ENCODE results near the gene CATSPER2. TPM values are rescaled to one million over a fixed set of nuclear protein-coding genes. Genes with fewer than 3 reads are reported as not detected.
"Not testable (repeated sequence)": the region's sequence is repeated elsewhere in the genome, so short reads cannot be mapped to it uniquely, and the experiment has no call there.

The CATSPER2 gene
- total RNA-seq, 4 donors from 2014 or later, result 4.9 to 58.1 (median 11.6) TPM

DNA sequence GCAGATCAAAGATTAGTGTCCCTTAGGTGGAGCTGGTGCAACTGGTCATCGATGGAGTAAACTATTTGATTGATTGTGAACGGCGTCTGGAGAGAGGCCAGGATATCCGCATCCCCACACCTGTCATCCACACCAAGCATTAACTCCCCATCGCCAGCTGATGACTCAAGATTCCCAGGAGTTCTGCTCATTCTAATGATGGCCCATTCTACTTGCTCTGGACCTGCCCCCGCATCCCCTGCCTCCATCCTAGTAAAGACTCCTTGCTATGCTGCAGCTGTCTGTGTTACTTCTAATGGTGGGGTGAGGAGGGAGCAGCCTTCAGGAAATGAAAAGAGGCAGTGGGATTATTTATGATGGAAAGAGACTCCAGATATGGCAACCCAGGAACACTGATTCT is 49.5 kb downstream of the CATSPER2 start:
- H3K27ac ChIP-seq; H3K36me3 ChIP-seq; H3K27me3 ChIP-seq; H3K4me3 ChIP-seq; H3K9me3 ChIP-seq; in situ Hi-C loops (cut with MboI; ENCODE audit: low pct_ligation_motif_present in 1 of 4, low pct_unique_long_range_greater_than_20kb in 1 of 4, low sequenced_read_pairs in 3 of 4); DNase-seq; intact Hi-C loops (cut with DNase I; ENCODE audit: low total_unique reads); H3K4me1 ChIP-seq: not testable (repeated sequence)
- 80 to 85% methylated on average over 1 to 6 of the region's 6 CpGs for WGBS, 2 donors (ENCODE audit: low coverage in 1 of 2)

DNA sequence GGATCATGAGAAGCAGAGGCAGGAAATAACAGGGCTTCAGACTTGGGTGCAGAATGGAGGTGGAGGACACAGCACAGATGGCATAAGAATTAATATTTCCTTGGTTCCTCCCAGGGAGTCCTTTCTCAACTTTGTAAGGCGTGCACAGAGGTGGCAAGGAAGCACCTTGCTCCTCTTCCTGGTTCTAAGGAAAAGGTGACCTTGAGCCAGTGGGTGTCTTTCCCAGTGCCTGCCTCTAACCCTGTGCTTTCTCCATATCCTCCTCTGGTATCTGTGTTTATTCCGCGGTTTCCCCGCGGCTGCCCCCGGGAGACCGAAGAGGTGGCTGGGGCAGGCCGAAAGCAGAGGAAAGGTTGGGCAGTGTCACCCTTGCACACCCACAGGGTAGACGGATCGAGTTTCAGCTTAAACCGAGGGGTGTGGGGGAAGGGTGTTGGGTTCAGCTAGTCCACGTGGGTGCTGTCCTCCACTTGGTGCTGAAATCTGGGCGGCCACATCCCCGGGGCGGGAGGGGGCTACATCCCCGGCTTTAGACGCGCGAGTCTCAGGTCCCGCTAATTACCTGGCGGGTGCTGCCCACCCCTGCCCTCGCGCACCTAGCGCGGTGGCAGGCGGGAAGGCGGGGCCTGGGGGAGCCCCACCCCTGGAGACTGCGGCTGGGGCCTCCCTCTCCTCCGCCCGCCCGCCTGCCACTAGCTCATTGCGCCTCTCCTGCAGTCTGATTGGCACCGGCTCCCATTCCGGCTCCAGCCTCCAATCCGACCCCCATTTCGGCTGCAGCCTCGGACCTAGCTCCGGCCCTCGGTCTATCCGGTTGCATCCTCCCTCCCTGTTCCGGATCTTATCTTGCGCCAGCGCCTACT is 55.1 kb downstream of the CATSPER2 start, which contains the start of gene CKMT1B:
TSS of gene CKMT1B (plus strand) at position 700 of the 863 bp plus-strand sequence. CDS start 192 bp downstream, outside the sequence.
- H3K9me3 ChIP-seq; H3K4me1 ChIP-seq; intact Hi-C loops (cut with DNase I; ENCODE audit: low total_unique reads); H3K4me3 ChIP-seq; H3K27ac ChIP-seq; H3K36me3 ChIP-seq; H3K27me3 ChIP-seq; DNase-seq; in situ Hi-C loops (cut with MboI; ENCODE audit: low pct_ligation_motif_present in 1 of 4, low pct_unique_long_range_greater_than_20kb in 1 of 4, low sequenced_read_pairs in 3 of 4): not testable (repeated sequence)
- no CpG with 5 or more reads among the region's 43 CpGs for WGBS, 2 donors (ENCODE audit: low coverage in 1 of 2)

DNA sequence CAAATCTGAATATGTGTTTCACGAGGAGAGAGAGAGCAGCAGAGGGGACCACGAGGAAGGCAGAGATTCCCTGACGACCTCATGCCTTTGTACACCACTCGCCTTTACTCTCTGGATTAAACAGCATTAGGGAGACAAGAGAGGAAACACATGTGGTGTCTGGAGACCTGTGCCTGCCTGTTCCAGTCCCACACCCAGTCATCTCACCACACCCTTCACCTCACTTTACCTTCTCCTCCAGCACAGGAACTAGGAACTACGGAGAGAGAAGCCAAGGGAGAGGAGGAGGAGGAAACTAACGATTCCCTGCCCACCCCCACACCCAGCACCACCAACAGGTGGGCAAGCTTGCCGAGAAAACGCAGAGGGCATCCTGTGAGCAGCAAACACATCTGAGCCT is 55.8 kb downstream of the CATSPER2 start:
- H3K9me3 ChIP-seq; DNase-seq; H3K36me3 ChIP-seq; in situ Hi-C loops (cut with MboI; ENCODE audit: low pct_ligation_motif_present in 1 of 4, low pct_unique_long_range_greater_than_20kb in 1 of 4, low sequenced_read_pairs in 3 of 4); intact Hi-C loops (cut with DNase I; ENCODE audit: low total_unique reads); H3K4me1 ChIP-seq; H3K27me3 ChIP-seq; H3K4me3 ChIP-seq: not testable (repeated sequence)
- 37% methylated on average over 4 of the region's 8 CpGs; no CpG with 5 or more reads in 1 of the 2 donors for WGBS, 2 donors (ENCODE audit: low coverage in 1 of 2)
- H3K27ac ChIP-seq, result peak overlapping the region in 1 of 4 donors; percentile 51

DNA sequence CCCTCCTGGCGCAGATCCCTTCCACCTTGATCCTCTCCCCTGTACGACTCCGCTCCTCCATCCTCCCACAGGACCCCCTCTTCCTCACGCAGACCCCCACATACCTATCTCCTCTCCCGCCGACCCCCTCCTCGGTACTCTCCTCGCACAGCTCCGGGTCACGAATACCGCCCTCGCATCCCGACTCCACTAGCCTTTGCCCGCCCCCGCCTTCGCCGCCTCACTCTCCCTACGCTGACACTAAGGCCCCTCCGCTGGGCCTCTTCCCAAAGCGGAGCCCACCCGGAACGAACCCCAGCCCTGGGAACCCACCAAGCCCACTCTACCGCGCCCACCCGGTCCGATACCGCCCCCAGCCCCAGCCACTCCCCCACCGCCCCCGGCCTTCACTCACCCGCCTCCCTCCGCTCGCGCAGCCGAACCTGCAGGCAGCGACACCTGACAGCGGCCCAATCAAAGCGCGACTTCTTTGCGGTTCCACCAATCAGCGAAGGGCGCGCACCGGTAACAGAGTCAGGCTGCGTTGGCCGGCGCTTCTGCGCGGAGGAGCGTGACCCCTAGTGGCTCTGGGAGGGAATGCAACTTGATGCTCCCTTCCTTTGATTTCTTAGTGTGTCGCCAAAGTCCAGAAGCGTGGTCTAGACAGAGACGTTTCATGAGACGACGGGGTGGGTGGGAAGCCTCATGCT is 58.7 kb downstream of the CATSPER2 start, which contains the start of gene PPIP5K1:
TSS of gene PPIP5K1 (minus strand) at position 431 of the 689 bp plus-strand sequence. CDS start 5,704 bp downstream, outside the sequence.
- H3K27ac ChIP-seq; H3K27me3 ChIP-seq; DNase-seq; H3K9me3 ChIP-seq; H3K36me3 ChIP-seq; H3K4me1 ChIP-seq; intact Hi-C loops (cut with DNase I; ENCODE audit: low total_unique reads); H3K4me3 ChIP-seq; in situ Hi-C loops (cut with MboI; ENCODE audit: low pct_ligation_motif_present in 1 of 4, low pct_unique_long_range_greater_than_20kb in 1 of 4, low sequenced_read_pairs in 3 of 4): not testable (repeated sequence)
- no CpG with 5 or more reads among the region's 54 CpGs for WGBS, 2 donors (ENCODE audit: low coverage in 1 of 2)

Small RNA genes lying within 50 kb of the gene (small RNA-seq; reads per million reads assigned to genes)
- gene PDIA3P2 (0 reads per million in 4 donors), gene RNU6-554P (0 reads per million in 4 donors), gene RNU6-610P (0 reads per million in 4 donors)

Other genes starting within 250 kb of the CATSPER2 start
- 10 to 100 TPM; 25.1 to 40.8 (median 33.7) TPM for gene TP53BP1, start 155.7 kb downstream of the CATSPER2 start, total RNA-seq
- gene MAP1A, start 131.2 kb downstream of the CATSPER2 start, total RNA-seq, result 10 to 100 TPM in 2 of 4 donors, 1 to 10 TPM in 2; 6.3 to 14.6 (median 9.8) TPM
- 100 to 1,000 TPM in 1 of 4 donors, 10 to 100 TPM in 3; 60.5 to 273 (median 84.0) TPM for gene PPIP5K1, start 58.6 kb downstream of the CATSPER2 start, total RNA-seq
- gene CKMT1B, start 54.8 kb downstream of the CATSPER2 start, total RNA-seq, result 100 to 1,000 TPM; 134 to 333 (median 187) TPM
- 10 to 100 TPM in 1 of 4 donors, 1 to 10 TPM in 1, under 1 TPM in 1, not detected in 1; 0.41 to 20.3 (median 1.4) TPM for gene STRC, start 30.0 kb downstream of the CATSPER2 start, total RNA-seq
- 100 to 1,000 TPM; 103 to 213 (median 149) TPM for gene CKMT1A, start 45.0 kb upstream of the CATSPER2 start, total RNA-seq
- gene PDIA3, start 97.6 kb upstream of the CATSPER2 start, total RNA-seq, result 100 to 1,000 TPM in 2 of 4 donors, 10 to 100 TPM in 2; 29.5 to 115 (median 98.6) TPM
- gene ELL3, start 128.1 kb upstream of the CATSPER2 start, total RNA-seq, result 10 to 100 TPM in 3 of 4 donors, 1 to 10 TPM in 1; 4.4 to 59.4 (median 32.6) TPM
- gene SERF2, start 143.5 kb upstream of the CATSPER2 start, total RNA-seq, result 1,000 to 10,000 TPM in 1 of 4 donors, 100 to 1,000 TPM in 3; 663 to 1,001 (median 825) TPM
- not detected for gene SERINC4, start 151.4 kb upstream of the CATSPER2 start, total RNA-seq
- gene HYPK, start 151.8 kb upstream of the CATSPER2 start, total RNA-seq, result 10 to 100 TPM; 10.6 to 41.1 (median 27.5) TPM
- gene MFAP1, start 175.8 kb upstream of the CATSPER2 start, total RNA-seq, result 10 to 100 TPM in 3 of 4 donors, 1 to 10 TPM in 1; 9.8 to 32.9 (median 16.3) TPM
- gene WDR76, start 178.2 kb upstream of the CATSPER2 start, total RNA-seq, result 1 to 10 TPM in 2 of 4 donors, under 1 TPM in 1, not detected in 1; 0.20 to 4.8 (median 2.7) TPM

Data from transverse colon (tissue), 4 donors.